SK-N-MC (cell line): ENCODE measurements around the gene NCOA6.

Experiments
- EZH2 ChIP-seq: fragments of 200-600 bp; sonication (generic); IDR thresholded peaks from one replicate; pipeline ENCODE4 v1.6.1; 2017; ENCODE audit warnings: antibody characterized with exemption
- FOXP2 ChIP-seq: optimal IDR thresholded peaks from 2 replicates; pipeline ENCODE3; 2011; ENCODE audit warnings: mild to moderate bottlenecking, moderate library complexity; ENCODE audit not compliant: insufficient read depth; ENCODE audit errors: extremely low read length, control extremely low read depth
- POLR2AphosphoS5 ChIP-seq: IDR thresholded peaks from 2 replicates; pipeline ENCODE4 v1.6.1; 2012; ENCODE audit warnings: mild to moderate bottlenecking, low read depth, low read length, borderline replicate concordance

DNA sequence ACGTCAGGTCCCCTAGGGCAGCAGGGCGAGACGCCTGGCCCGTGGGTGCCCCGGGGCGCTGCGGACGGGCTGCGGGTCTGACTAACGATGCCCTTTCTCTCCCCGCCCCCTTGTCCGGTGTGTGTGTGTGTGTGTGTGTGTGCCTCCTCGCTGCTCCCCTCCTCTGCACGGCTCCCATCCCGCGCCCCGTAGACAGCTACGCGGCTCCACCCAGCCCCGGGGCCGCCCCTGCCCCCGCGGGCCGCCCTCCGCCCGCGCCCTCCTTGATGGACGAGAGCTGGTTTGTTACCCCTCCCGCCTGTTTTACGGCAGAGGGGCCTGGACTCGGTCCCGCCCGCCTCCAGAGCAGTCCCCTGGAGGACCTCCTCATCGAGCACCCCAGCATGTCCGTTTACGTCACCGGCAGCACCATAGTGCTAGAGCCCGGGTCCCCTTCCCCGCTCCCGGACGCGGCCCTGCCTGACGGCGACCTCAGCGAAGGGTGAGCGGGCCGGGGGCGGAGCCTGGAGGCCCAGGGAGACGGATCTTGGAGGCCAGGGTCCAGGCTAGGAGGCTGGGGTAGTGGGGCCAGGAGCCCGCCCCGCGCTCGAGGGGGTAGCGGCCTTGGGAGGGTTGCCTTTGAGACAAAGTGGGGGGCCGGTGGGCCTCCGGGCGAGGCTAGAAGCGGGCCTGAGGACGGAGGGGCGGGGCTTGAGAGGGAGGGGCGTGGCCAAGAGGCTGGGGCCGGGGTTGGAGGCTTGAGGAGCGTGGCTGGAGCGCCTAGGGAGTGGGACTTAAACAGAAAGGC lies 116.2 kb downstream of the NCOA6 start:
- peak; percentile 2; the same call in 1 of the 2 replicates for TF ChIP-seq POLR2AphosphoS5
- no peak for TF ChIP-seq EZH2
- TF ChIP-seq FOXP2 = no peak
